ENCODE results near the gene LMF1.

Gene LMF1

DNA sequence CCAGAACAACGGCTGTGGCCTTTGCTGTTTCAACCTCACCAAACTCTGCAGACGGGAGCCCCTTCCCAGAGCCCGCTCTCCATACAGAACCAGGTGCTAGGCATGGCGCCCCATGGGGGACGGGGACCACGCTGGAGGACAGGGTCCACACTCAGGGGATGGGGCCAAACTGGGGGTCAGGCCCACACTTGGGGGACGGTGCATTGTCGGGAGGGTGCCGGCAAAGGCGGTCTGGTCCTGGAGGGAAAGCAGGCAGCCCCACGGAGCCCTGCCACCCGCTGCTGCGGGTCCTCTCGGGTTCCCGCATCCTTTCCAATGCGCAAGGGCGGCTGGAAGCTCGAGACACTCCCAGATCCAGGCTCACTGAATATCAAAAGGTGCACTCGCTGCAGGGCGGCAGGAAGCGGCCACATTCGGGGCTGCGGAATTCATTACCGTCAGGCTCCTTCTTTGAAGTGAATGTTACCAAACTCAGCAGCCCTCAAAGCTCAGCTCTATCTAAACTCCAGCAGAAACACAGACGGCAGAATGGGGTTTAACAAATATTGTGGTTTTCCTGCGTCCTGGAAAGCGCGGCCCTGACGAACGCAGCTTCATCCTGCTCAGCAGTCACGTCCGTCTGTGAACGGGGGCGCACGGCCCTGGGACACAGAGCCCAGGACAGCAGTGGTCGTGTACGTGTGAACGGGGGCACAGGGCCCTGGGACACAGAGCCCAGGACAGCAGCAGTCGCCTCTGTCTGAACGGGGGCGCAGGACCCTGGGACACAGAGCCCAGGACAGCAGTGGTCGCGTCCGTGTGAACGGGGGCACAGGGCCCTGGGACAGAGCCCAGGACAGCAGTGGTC, 41.3 kb downstream of the LMF1 start:
- TF ChIP-seq, protein P1, sequence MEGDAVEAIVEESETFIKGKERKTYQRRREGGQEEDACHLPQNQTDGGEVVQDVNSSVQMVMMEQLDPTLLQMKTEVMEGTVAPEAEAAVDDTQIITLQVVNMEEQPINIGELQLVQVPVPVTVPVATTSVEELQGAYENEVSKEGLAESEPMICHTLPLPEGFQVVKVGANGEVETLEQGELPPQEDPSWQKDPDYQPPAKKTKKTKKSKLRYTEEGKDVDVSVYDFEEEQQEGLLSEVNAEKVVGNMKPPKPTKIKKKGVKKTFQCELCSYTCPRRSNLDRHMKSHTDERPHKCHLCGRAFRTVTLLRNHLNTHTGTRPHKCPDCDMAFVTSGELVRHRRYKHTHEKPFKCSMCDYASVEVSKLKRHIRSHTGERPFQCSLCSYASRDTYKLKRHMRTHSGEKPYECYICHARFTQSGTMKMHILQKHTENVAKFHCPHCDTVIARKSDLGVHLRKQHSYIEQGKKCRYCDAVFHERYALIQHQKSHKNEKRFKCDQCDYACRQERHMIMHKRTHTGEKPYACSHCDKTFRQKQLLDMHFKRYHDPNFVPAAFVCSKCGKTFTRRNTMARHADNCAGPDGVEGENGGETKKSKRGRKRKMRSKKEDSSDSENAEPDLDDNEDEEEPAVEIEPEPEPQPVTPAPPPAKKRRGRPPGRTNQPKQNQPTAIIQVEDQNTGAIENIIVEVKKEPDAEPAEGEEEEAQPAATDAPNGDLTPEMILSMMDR (IDR thresholded peaks at IDR 0.05): no peak
- no peak for TF ChIP-seq ZFX (IDR thresholded peaks at IDR 0.05; ENCODE audit: borderline replicate concordance)
- H3K27ac ChIP-seq: no peak overlapping the region

DNA sequence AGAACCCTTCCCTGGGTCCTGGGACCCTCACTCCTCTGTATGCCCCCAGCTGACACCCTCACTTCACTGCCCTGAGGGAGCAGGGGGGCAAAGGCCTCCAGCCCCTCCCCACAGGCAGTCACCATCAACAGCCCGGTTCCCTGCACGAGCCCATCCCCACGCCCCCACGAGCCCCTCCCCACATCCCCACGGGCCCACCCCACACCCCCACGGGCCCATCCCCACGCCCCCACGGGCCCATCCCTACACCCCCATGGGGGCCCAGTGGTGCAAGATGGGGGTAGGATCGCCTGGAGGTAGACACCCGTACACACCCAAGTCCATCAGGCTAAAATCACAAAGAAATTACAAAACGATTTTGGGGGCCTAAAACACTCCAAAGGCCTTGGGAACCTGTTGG, 42.3 kb downstream of the LMF1 start:
- H3K27ac ChIP-seq: no peak overlapping the region
- no peak for TF ChIP-seq ZFX (IDR thresholded peaks at IDR 0.05; ENCODE audit: borderline replicate concordance)
- TF ChIP-seq, protein P1 (IDR thresholded peaks at IDR 0.05): no peak

DNA sequence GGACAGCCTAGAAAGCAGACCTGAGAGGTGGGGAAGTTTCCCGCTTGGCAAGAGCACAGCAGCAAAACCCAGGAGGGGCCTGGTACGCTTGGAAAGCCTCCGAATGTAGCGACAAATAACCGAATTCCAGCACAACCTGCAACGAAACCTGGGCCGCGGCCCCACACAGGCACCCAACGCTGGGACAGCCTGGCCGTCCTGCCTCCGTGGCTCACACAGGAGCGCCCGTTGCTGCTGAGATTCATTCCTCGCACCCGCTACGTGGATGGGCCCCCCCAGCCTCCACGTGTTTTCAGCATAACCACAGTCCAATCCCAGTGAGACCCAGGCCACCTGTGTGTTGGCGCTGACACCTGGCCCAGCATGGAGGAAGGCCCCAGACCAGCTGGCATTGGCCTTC, 42.9 kb downstream of the LMF1 start:
- TF ChIP-seq ZFX (IDR thresholded peaks at IDR 0.05; ENCODE audit: borderline replicate concordance): no peak
- TF ChIP-seq, protein P1 (IDR thresholded peaks at IDR 0.05): no peak
- no peak overlapping the region for H3K27ac ChIP-seq

DNA sequence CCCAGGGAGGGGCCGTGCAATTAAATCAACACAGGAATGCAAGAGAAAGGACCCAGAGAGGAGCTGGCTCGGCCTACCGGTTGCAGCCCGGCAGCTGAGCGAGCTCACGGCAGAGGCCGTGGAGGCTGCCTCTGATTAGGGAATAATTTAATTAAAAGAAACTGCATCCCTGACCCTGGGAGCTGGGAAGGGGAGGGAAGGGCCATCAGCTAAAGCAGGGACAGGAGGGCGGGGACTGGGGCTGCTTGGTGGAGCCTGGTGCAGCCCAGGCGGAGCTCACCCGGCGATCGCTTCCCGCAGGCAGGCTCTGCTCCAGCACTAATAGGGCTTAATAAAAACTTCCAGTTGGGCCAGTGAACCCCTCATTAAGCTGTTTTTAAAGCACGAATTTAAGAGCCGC, 43.4 kb downstream of the LMF1 start:
- no peak overlapping the region for H3K27ac ChIP-seq
- TF ChIP-seq ZFX (IDR thresholded peaks at IDR 0.05; ENCODE audit: borderline replicate concordance): no peak

DNA sequence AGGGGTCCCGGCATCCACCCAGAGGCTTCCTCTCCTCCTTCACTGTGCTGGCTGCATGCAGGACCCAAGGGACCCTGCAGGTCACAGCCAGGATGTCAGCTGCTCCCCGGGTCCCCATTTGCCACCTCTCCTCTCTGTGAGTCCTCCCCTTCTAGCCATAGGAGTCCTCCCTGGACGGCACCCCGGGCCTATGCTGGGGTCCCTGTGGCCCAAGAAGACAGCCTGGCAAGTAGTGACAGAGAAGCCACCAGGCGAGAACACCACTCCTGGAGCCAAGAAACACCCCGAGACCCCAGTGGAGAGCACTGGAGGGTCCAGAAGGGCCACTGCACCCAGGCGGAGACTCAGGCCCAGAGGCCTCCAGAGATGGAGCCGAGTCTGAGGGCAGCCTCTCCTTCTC, 44.1 kb downstream of the LMF1 start:
- TF ChIP-seq ZFX (IDR thresholded peaks at IDR 0.05; ENCODE audit: borderline replicate concordance): no peak
- TF ChIP-seq, protein P1 (IDR thresholded peaks at IDR 0.05): no peak
- no peak overlapping the region for H3K27ac ChIP-seq

DNA sequence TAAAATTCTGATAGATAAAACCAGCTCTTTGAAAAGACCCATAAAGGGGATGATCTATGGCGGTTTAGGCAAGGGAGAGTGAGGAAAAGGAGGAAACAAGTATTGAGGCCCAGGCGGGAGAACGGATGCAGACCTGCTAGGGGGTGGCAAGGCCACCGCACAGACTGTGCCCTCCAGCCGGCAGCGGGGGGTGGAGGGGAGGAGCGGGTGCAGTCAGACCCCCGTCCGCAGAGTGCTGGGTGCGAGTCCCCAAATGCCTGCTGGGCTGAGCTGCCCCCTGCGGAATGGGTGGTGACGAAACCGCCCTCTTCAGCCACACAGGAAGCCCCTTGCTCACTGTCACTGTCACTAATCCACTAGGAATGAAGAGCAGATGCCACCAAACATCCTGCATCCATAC, 46.0 kb downstream of the LMF1 start:
- no peak overlapping the region for H3K27ac ChIP-seq
- no peak for TF ChIP-seq ZFX (IDR thresholded peaks at IDR 0.05; ENCODE audit: borderline replicate concordance)
- TF ChIP-seq, protein P1 (IDR thresholded peaks at IDR 0.05): no peak

DNA sequence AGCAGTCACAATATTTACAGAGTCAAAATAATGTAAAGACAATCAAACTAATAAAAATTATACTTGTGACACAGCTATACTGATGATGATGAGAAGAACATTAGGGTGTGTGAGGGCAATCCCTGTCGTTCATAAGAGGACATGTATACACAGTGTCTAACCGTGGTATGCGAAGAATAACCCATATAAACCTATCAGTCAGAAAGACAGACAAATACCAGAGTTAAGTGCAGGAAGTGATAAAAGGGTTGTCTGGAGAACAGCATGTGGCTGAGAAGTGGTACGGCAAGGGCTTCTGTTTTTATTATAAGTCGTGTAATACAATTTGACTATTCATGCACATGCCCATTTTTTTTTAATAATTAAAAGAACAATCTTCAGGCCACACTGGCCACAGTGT, 46.7 kb downstream of the LMF1 start:
- no peak for TF ChIP-seq ZFX (IDR thresholded peaks at IDR 0.05; ENCODE audit: borderline replicate concordance)
- TF ChIP-seq, protein P1 (IDR thresholded peaks at IDR 0.05): no peak
- H3K27ac ChIP-seq: no peak overlapping the region
